ENCODE measurements around the gene R3HCC1L.

The R3HCC1L gene

GRCh38 chr10:98264378-98265065 is 130.1 kb downstream of the R3HCC1L start:
- peaks cover 22 to 97% (median 89%) of the 10 kb centered on the region in 10 experiments for H3K4me1 ChIP-seq
- peaks cover 0 to 22% (median 0%) of the 10 kb centered on the region in 11 experiments; a peak in 6 of 22 replicates for H3K27me3 ChIP-seq
- H3K9ac ChIP-seq = peak overlapping the region in 4 of 11 experiments; percentile 5 to 39 (median 19); a peak in 4 of 22 replicates
- H3K36me3 ChIP-seq = no peaks in the 10 kb centered on the region
- no peak for TF ChIP-seq Cebpa-rat (IDR thresholded peaks at IDR 0.05)
- peaks cover 0 to 7% (median 0%) of the 10 kb centered on the region in 11 experiments; a peak in 2 of 22 replicates for H3K9me3 ChIP-seq (replicated peaks in 1 of 11)
- H3K27ac ChIP-seq = peak overlapping the region in 8 of 11 experiments; percentile 41 to 64 (median 46); a peak in 14 of 22 replicates
- no peaks in the 10 kb centered on the region; a peak in 1 of 22 replicates for H4K20me1 ChIP-seq
- no peak overlapping the region for H3K4me3 ChIP-seq
- H3K4me2 ChIP-seq = peak overlapping the region; percentile 21 to 91 (median 72)

DNA sequence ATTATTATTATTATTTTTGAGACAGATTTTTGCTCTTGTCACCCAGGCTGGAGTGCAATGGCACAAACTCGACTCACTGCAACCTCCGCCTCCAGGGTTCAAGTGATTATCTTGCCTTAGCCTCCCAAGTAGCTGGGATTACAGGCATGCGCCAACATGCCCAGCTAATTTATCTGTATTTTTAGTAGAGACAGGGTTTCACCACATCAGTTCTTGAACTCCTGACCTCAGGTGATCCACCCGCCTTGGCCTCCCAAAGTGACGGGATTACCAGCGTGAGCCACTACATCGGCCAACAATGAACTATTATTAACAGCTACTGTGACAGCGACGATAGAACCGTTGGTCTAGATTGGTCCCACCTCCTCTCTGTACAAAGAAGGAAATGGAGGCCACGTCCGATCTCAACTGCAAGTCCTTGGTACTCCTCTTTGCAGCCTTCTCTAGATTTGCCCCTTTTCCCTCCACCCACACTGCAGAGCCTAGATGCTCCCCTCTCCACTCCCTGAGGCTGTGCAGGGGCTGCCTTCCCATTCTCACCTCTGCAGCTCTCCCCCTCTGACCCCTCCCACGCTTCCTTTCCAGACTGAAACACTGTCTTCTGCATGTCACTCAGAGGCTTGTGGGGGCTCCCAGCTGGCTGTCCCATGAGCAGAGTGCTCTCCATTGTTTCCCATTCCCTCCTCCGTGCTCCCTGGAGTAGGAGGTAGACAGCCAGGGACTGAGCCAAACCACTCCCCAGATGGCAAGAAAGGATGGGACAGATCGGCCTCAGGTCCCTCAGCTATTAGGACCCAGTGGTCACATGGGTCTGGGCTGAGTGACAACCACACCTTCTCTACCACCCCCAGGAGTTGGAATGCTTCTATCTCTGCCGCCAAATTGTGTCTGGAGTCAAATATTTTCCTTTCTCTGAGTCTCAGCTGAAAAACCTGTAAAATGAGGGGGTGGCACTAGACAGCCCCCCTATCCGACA is 131.2 kb downstream of the R3HCC1L start:
- Histone ChIP-seq H3K36me3 (no peaks in the 10 kb centered on the region), H3K4me3 (no peak overlapping the region), H3K27me3 (peaks cover 0 to 32% (median 0%) of the 10 kb centered on the region in 11 experiments; a peak in 6 of 22 replicates), H4K20me1 (no peaks in the 10 kb centered on the region), H3K27ac (peak overlapping the region in 1 of 11 experiments; percentile 0; a peak in 2 of 22 replicates), H3K9ac (peak overlapping the region in 1 of 11 experiments; percentile 1; a peak in 2 of 22 replicates), H3K9me3 (replicated peaks in 1 of 11) (peaks cover 0 to 7% (median 0%) of the 10 kb centered on the region in 11 experiments; a peak in 2 of 22 replicates), H3K4me2 (peak overlapping the region in 10 of 11 experiments; percentile 29 to 91 (median 68); a peak in 20 of 22 replicates), H3K4me1 (peaks cover 10 to 97% (median 89%) of the 10 kb centered on the region in 10 experiments)
- TF ChIP-seq Cebpa-rat (IDR thresholded peaks at IDR 0.05) = no peak

DNA sequence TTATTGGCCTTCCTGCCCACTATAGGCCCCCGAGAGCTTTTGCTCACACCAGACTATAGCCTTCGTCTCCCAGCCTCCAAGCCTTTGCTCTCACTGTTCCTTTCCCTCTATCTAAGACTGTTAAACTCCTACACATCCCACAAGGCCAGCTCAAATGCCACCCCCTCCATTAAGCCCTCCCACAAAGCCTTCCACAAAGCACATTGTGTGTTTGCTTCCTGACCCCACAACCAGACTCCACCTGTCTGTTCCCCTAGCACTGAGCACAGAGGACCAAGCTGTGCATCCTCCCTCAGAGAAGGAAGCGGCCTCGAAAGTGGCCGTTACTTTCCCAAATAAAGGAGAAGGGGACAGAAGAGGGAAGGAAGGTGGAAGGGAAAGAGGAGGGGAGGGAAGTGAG is 132.2 kb downstream of the R3HCC1L start:
- Histone ChIP-seq H3K27ac (no peak overlapping the region), H3K4me3 (no peak overlapping the region)

GRCh38 chr10:98267069-98267893 is 132.8 kb downstream of the R3HCC1L start:
- H3K4me1 ChIP-seq = peaks cover 5 to 83% (median 79%) of the 10 kb centered on the region in 10 experiments
- H3K27ac ChIP-seq = peak overlapping the region in 8 of 11 experiments; percentile 39 to 66 (median 54); a peak in 15 of 22 replicates
- H3K9me3 ChIP-seq (replicated peaks in 1 of 11) = peaks cover 0 to 7% (median 0%) of the 10 kb centered on the region in 11 experiments; a peak in 2 of 22 replicates
- peak overlapping the region; percentile 49 to 73 (median 70); a peak in 18 of 22 replicates for H3K9ac ChIP-seq
- peaks cover 0 to 32% (median 0%) of the 10 kb centered on the region in 11 experiments; a peak in 6 of 22 replicates for H3K27me3 ChIP-seq
- H4K20me1 ChIP-seq = peaks cover 0 to 5% (median 0%) of the 10 kb centered on the region in 11 experiments; a peak in 1 of 22 replicates
- H3K36me3 ChIP-seq = no peaks in the 10 kb centered on the region
- peak overlapping the region in 9 of 10 experiments; percentile 46 to 68 (median 56); a peak in 17 of 20 replicates for H3K4me3 ChIP-seq
- H3K4me2 ChIP-seq = peak overlapping the region; percentile 70 to 95 (median 89)
- TF ChIP-seq Cebpa-rat (IDR thresholded peaks at IDR 0.05) = no peak

More for the DNA sequence above, 132.2 kb downstream of the R3HCC1L start:
- H3K9ac ChIP-seq = peak overlapping the region in 1 of 11 experiments; percentile 1; a peak in 2 of 22 replicates
- no peak for TF ChIP-seq Cebpa-rat (IDR thresholded peaks at IDR 0.05)
- peaks cover 0 to 32% (median 0%) of the 10 kb centered on the region in 11 experiments; a peak in 6 of 22 replicates for H3K27me3 ChIP-seq
- peak overlapping the region in 10 of 11 experiments; percentile 29 to 95 (median 72); a peak in 18 of 22 replicates for H3K4me2 ChIP-seq
- H4K20me1 ChIP-seq = peaks cover 0 to 5% (median 0%) of the 10 kb centered on the region in 11 experiments; a peak in 1 of 22 replicates
- H3K9me3 ChIP-seq (replicated peaks in 1 of 11) = peaks cover 0 to 7% (median 0%) of the 10 kb centered on the region in 11 experiments; a peak in 2 of 22 replicates
- no peaks in the 10 kb centered on the region for H3K36me3 ChIP-seq
- peaks cover 5 to 90% (median 83%) of the 10 kb centered on the region in 10 experiments for H3K4me1 ChIP-seq

- peaks cover 5 to 83% (median 78%) of the 10 kb centered on the region in 10 experiments for H3K4me1 ChIP-seq
- H3K27ac ChIP-seq = peak within 1 kb of the TSS in 8 of 11 experiments; percentile 39 to 66 (median 54); a peak in 15 of 22 replicates
- H4K20me1 ChIP-seq = peaks cover 0 to 5% (median 0%) of the 10 kb centered on the region in 11 experiments; a peak in 1 of 22 replicates
- no peaks in the 10 kb centered on the region for H3K36me3 ChIP-seq
- peaks cover 0 to 32% (median 0%) of the 10 kb centered on the region in 11 experiments; a peak in 6 of 22 replicates for H3K27me3 ChIP-seq
- TF ChIP-seq Cebpa-rat (IDR thresholded peaks at IDR 0.05) = no peak
- H3K9ac ChIP-seq = peak within 1 kb of the TSS; percentile 49 to 73 (median 70); a peak in 21 of 22 replicates
- H3K4me2 ChIP-seq = peak within 1 kb of the TSS; percentile 70 to 95 (median 89)
- H3K9me3 ChIP-seq (replicated peaks in 1 of 11) = 0 out of 22 replicates have a peak, but pooled peaks cover 0 to 2% (median 0%) of the 10 kb centered on the region in 11 experiments
- peak within 1 kb of the TSS; percentile 46 to 68 (median 54) for H3K4me3 ChIP-seq
These were observed 133.6 kb downstream of the R3HCC1L start, which contains the start of gene LOXL4 for GRCh38 chr10:98267894-98268693. Gene LOXL4 (minus strand): TSS chr10:98268194. CDS start chr10:98263019, 5,175 bp downstream.

DNA sequence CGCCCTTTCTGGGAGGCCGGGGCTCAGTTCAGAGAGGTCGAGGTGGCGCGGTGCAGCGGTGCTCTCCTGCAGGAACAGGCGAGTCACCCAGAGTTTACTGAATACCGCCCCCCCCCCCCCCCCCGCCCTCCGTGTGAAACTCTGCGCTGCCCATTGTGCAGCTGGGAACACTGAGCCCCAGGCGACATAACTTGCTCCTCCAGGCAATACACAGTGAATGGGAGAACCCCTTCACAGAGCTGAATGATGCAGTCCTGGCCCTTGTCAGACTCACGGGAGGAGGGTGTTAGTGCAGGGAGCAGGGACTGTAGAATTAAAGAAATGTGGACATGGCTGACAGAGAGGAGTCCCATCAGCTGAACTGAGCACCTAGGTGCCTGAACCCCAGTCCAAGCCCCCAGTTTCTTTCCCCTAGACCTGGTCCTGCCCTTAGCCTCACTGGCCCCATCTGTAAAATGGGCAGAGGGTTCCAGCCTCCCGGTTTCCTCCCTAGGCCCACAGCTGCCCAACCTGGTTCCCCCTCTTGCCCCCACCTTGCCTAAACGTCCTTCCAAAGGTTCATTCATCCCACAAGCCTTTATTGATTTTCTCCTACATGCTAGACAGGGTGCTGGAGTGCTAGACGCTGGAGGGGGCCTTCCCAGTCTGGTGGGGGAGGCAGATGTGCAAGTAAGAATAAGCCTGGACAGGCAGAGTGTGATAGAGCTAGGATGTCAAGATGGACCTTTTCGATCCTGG is 134.4 kb downstream of the R3HCC1L start:
- H3K9ac ChIP-seq = peak overlapping the region in 9 of 11 experiments; percentile 41 to 65 (median 58); a peak in 12 of 22 replicates
- H3K36me3 ChIP-seq = no peaks in the 10 kb centered on the region
- peak overlapping the region; percentile 70 to 95 (median 89) for H3K4me2 ChIP-seq
- peaks cover 0 to 5% (median 0%) of the 10 kb centered on the region in 11 experiments; a peak in 1 of 22 replicates for H4K20me1 ChIP-seq
- H3K4me3 ChIP-seq = peak overlapping the region; percentile 43 to 68 (median 54); a peak in 19 of 20 replicates
- H3K27me3 ChIP-seq = peaks cover 0 to 32% (median 0%) of the 10 kb centered on the region in 11 experiments; a peak in 6 of 22 replicates
- peak overlapping the region in 2 of 11 experiments; percentile 43 to 48; a peak in 2 of 22 replicates for H3K27ac ChIP-seq
- H3K9me3 ChIP-seq (replicated peaks in 1 of 11) = no peaks in the 10 kb centered on the region
- no peak for TF ChIP-seq Cebpa-rat (IDR thresholded peaks at IDR 0.05)
- peaks cover 5 to 87% (median 79%) of the 10 kb centered on the region in 10 experiments for H3K4me1 ChIP-seq

Measured in BLaER1 treated with 17β-estradiol and CSF1 and Interleukin-3, amounts not matched to agents 10 nM and 100 nM (cell line).